NB4 (cell line): ENCODE results near the gene HMCN2.

ENCODE experiments used
- DNase-seq: peaks from one replicate; pipeline ENCODE4 v3.0.0; 2010; ENCODE audit warnings: low read depth
- H3K4me3 ChIP-seq: one replicate; pipeline ENCODE4 v1.5.1; 2011; ENCODE audit warnings: mild to moderate bottlenecking, low read depth, low read length, moderate library complexity
- CTCF ChIP-seq: IDR thresholded peaks from one replicate; pipeline ENCODE4 v1.5.1; 2012; ENCODE audit warnings: low read depth, low read length
- MAX ChIP-seq: IDR thresholded peaks from 2 replicates; pipeline ENCODE4 v1.6.1; 2011; ENCODE audit warnings: low read depth, low read length
- MYC ChIP-seq: IDR thresholded peaks from 2 replicates; pipeline ENCODE4 v1.6.1; 2011; ENCODE audit warnings: low read depth, low read length
- POLR2A ChIP-seq: IDR thresholded peaks from 2 replicates; pipeline ENCODE4 v1.6.1; 2011; ENCODE audit warnings: mild to moderate bottlenecking; ENCODE audit not compliant: insufficient read length; ENCODE audit errors: extremely low read depth

The HMCN2 gene

GRCh38 chr9:130232899-130233586 is 32.5 kb upstream of the HMCN2 start:
- TF ChIP-seq MAX (no peak), CTCF (no peak), MYC (no peak), POLR2A (no peak)
- DNase-seq: no peak

GRCh38 chr9:130233587-130233945 is 32.0 kb upstream of the HMCN2 start:
- no peak overlapping the region for H3K4me3 ChIP-seq
- DNase-seq: no peak
- no peak for TF ChIP-seq MAX
- no peak for TF ChIP-seq POLR2A
- no peak for TF ChIP-seq MYC

More at GRCh38 chr9:130232899-130233586, 32.5 kb upstream of the HMCN2 start:
- no peak overlapping the region for H3K4me3 ChIP-seq

GRCh38 chr9:130234340-130235260 is 31.0 kb upstream of the HMCN2 start:
- TF ChIP-seq POLR2A (no peak), MAX (peak; percentile 31; the same call in 1 of the 2 replicates)
- H3K4me3 ChIP-seq: no peak overlapping the region
- peak; percentile 88 for DNase-seq

GRCh38 chr9:130235558-130236435 is 29.8 kb upstream of the HMCN2 start:
- peak; percentile 70 for DNase-seq
- no peak; the same call in 1 of the 2 replicates for TF ChIP-seq MAX
- TF ChIP-seq CTCF: peak; percentile 88
- H3K4me3 ChIP-seq: no peak overlapping the region

- no peak for DNase-seq
- TF ChIP-seq CTCF (no peak), MAX (no peak), MYC (no peak), POLR2A (no peak)
- no peak overlapping the region for H3K4me3 ChIP-seq
Observed at GRCh38 chr9:130236436-130236985, 29.0 kb upstream of the HMCN2 start.

GRCh38 chr9:130237076-130237475 is 28.5 kb upstream of the HMCN2 start:
- no peak for TF ChIP-seq MAX
- no peak for TF ChIP-seq CTCF
- no peak for TF ChIP-seq MYC
- TF ChIP-seq POLR2A: no peak
- no peak for DNase-seq
- H3K4me3 ChIP-seq: no peak overlapping the region
